AG08395 (cell line): ENCODE measurements around the gene DAAM2.

Experiments used
- DNase-seq: peaks from one replicate; pipeline ENCODE4 v3.0.0; 2012; ENCODE audit warnings: mixed read lengths, low spot score

The DAAM2 gene

GRCh38 chr6:39886871-39887270, 94.7 kb downstream of the DAAM2 start:
- no peak for DNase-seq

- DNase-seq: peak; percentile 93
Measured at GRCh38 chr6:39887692-39888450, 95.7 kb downstream of the DAAM2 start.

GRCh38 chr6:39889229-39889628, 97.1 kb downstream of the DAAM2 start:
- DNase-seq: no peak

- DNase-seq: no peak
Measured at GRCh38 chr6:39891353-39891752, 99.2 kb downstream of the DAAM2 start.

GRCh38 chr6:39891976-39892375, 99.8 kb downstream of the DAAM2 start:
- peak; percentile 19 for DNase-seq

- DNase-seq: peak; percentile 91
Measured at GRCh38 chr6:39892490-39893129, 100.4 kb downstream of the DAAM2 start.

- DNase-seq: no peak
Measured at GRCh38 chr6:39893286-39893685, 101.1 kb downstream of the DAAM2 start.

- no peak for DNase-seq
Measured at GRCh38 chr6:39896701-39897100, 104.5 kb downstream of the DAAM2 start.

GRCh38 chr6:39897698-39898097, 105.5 kb downstream of the DAAM2 start:
- no peak for DNase-seq

GRCh38 chr6:39898625-39899024, 106.4 kb downstream of the DAAM2 start:
- no peak for DNase-seq

- DNase-seq: no peak
Measured at GRCh38 chr6:39899554-39900295, 107.5 kb downstream of the DAAM2 start.

- no peak for DNase-seq
Measured at GRCh38 chr6:39901116-39901655, 109.0 kb downstream of the DAAM2 start.

GRCh38 chr6:39901670-39902069, 109.5 kb downstream of the DAAM2 start:
- no peak for DNase-seq

- no peak for DNase-seq
Measured at GRCh38 chr6:39902136-39902535, 110.0 kb downstream of the DAAM2 start.

GRCh38 chr6:39902786-39903465, 110.8 kb downstream of the DAAM2 start:
- DNase-seq: no peak

GRCh38 chr6:39903656-39904055, 111.5 kb downstream of the DAAM2 start:
- DNase-seq: no peak

GRCh38 chr6:39904946-39905639, 112.9 kb downstream of the DAAM2 start:
- no peak for DNase-seq

- DNase-seq: no peak
Measured at GRCh38 chr6:39905640-39905975, 113.4 kb downstream of the DAAM2 start.

- no peak for DNase-seq
Measured at GRCh38 chr6:39906318-39906761, 114.2 kb downstream of the DAAM2 start.

- no peak for DNase-seq
Measured at GRCh38 chr6:39907871-39908575, 115.8 kb downstream of the DAAM2 start.
